Eye (tissue), 1 donor: ENCODE data around the gene BAIAP2.

Experiments used
- DNase-seq: peaks from one replicate; pipeline ENCODE4 v3.0.0-alpha.2; 2015

Gene BAIAP2

DNA sequence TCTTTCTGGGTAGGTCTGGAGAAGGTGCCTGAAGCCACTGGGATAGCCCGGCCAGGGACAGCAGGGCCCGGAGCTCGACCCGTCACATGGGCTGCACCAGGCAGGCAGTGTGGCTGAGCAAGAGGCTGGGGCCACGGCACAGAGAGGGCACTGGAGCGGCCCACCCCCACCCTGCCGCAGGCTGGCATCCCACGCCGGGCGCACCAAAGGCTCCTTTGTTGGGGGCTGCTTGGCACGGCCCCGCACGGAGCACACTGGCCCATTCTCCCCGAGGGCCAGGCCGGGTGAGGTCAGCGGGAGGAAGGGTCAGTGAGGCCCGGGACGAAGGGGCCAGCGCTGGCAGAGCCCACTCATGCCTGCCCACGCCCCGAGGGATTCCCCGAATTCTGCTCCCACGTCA is 93.8 kb downstream of the BAIAP2 start:
- DNase-seq = no peak

GRCh38 chr17:81129289-81129688 is 94.3 kb downstream of the BAIAP2 start:
- DNase-seq = no peak

- no peak for DNase-seq
These were observed 94.9 kb downstream of the BAIAP2 start for GRCh38 chr17:81129711-81130367.

- DNase-seq = no peak
These were observed 95.7 kb downstream of the BAIAP2 start for GRCh38 chr17:81130385-81131361.

DNA sequence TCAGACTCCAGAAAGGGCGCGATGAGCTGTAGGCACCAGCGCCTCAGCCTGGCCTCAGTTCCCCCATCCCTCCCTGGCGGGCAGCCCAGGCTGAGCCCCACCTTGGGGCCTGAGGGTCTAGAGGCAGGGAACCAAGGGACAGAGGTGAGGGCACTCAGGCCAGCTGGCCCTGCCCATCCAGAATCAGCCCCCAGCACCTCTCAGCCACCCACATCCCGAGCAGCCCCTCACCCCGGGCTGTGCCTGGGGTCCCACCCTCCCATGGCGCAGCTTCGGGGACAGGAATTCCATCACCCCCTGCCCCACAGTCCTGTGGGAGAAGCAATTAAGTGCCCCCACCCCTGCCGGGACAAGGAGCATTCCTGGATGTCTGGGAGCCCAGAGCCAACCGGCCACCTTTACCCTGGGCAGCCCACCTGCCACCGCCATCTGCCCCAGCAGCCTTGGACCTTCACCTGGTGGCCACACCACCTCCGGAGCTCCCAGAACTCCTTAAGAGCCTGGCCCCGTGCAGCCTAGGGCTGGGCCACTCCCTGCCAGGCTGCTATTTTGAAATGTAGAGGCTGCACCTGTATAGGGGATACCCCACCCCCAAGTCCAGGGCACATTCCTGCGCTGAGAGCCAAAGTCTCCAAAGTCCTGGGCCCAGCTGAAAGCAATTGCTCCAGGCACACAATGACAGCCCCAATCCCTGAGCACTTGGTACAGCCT is 96.7 kb downstream of the BAIAP2 start:
- no peak for DNase-seq

DNA sequence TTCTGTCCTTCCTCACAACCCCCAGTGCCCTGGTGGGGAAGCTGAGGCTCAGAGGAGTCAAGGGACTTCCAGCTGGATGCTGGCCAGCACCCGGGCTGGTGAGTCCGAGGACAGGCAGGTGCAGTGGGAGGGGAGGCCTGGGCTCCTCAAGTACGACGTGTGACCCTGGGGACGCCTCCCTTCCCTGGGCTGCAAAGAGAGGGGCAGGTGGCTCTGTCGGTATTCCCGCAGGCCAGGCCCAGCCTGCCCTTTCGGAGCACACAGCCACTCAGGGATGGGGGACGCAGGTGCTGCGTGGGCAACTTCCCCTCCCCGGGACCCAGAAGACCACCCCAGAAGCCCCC is 97.2 kb downstream of the BAIAP2 start:
- DNase-seq = no peak

DNA sequence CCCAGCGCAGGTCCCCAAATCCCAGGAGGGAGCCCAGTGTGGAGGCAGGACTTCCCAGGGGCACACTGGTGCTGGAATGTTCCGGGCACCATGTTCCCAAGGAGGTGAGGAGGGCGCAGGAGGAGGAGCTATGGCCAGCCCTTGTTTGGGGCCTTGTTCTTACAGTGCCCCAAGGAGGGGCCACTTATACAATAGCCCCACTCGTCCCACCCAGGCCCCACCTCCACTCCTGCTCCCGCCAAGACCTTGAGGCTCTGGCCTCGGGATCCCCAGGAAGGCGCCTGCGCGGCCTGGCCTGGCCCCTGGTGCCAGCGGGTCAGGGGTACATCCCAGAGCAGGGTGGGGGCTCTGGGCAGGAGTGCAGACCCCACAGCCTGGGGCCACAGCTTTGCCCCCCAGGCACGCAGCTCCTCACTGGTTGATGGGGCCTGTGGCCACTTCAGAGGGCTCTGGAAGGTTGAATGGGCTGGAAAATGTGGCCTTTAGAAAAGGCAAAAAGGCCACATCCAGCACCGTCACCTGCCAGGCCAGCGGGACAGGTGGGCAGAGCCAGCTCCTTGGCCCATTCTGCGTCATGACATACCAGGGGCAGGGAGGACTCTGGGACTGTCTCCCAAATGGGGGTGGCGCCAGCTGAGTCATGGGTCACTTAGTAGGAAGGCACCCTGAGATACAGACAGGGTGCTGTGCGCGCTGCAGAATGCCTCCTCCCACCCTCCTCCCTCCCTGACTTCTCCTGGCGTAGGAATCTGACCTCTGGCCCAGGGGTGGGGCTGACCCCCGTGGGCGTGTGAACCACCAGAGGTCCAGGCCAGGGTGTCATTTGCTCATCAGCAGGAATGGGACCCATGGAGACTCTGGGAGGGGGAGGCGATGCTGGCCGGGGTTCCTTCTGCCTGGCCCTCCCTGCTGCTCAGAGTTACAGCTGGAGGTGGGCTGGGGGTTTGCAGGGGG is 98.1 kb downstream of the BAIAP2 start:
- no peak for DNase-seq

DNA sequence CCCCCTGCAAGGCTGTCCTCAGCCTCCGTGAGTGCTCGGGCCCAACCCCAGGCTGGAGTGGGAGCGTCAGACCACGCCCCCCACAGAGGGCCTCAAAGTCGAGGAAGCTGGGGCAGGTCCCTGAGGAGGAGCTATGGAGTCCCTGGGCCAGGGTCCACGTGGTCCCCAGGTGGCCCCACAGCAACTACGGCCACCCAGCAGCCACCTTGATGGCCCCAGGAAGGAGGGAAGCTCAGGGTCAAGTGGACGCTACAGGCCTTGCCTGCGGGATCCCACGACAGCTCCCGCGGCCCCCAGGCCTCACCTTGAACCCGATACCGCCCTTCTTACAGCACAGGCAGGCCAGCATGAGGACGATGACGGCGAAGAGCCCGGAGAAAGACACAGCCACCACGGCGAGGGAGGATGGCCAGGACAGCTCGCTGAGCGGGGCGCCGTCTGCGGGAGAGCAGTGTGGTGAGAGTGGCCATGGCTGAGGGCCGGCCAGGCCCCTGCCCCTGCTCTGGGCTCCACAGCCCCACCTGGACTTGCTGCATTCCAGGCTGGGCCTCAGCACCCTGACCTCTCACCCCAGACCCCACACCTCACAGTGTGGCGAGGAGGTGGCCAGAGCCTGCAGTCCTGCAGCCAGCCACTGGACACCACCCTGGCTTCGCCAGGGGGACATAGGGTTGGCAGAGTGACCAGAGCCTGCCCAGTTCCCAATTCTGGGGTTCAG is 99.3 kb downstream of the BAIAP2 start:
- no peak for DNase-seq

GRCh38 chr17:81135505-81136278 is 100.7 kb downstream of the BAIAP2 start:
- DNase-seq = no peak

DNA sequence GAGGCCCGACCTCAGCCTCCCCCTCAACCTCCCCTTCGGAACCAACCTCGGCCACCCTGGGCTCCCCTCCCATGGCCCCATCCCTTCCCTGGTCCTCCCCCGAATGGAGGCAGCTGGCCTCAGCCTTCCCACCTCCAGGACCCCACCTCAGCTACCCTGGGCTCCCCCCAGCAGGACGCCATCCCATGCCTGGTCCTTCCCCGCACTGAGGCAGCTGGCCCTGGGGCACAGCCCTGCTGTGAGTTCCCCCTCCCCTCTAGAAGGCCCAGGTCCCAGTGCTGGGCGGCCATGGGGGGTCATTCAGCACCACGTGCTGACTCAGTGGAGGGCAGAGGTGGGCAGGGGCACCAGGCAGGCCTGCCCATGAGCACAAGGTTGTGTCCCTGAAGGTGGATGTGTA is 101.4 kb downstream of the BAIAP2 start:
- DNase-seq = no peak

DNA sequence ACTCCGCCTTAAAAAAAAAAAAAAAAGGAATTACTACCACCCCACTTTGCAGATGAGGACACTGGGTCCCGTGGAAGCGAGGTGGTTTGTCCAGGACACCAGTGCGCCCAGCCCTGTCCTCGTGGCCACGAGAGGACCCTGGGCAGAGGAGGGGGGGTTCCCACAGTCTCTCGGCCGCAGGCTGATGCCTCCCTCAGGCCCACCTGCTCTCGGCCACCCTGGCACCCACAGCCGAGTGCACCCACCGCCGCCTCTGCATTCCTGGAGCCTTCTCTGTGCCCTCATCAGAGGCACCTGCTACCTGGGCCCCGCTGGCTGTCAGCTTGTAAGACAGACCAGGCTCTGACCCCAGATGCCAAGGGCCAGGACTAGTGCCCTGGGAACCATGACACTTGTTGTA is 102.3 kb downstream of the BAIAP2 start:
- DNase-seq = no peak

- no peak for DNase-seq
These were observed 103.1 kb downstream of the BAIAP2 start for GRCh38 chr17:81138083-81138482.

DNA sequence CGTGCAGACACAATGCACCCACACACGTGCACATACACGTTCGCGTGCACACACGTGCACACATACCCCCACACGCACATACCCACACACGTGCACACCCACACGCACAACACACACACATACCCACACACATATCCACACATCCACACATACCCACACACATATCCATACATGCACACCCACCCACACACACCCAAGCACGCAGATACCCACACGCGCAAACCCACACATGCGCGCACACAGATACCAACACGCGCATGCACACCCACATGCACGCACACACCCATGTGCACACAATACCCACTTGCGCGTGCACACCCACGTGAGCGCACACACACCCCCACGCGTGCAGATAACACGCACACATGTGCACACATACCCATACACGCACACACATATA is 103.5 kb downstream of the BAIAP2 start:
- no peak for DNase-seq

- no peak for DNase-seq
These were observed 104.5 kb downstream of the BAIAP2 start for GRCh38 chr17:81139428-81139827.

- no peak for DNase-seq
These were observed 105.1 kb downstream of the BAIAP2 start for GRCh38 chr17:81140018-81140417.

GRCh38 chr17:81140695-81141094 is 105.7 kb downstream of the BAIAP2 start:
- DNase-seq = no peak

GRCh38 chr17:81142301-81143199 is 107.6 kb downstream of the BAIAP2 start:
- DNase-seq = peak; percentile 91

- DNase-seq = no peak
These were observed 108.2 kb downstream of the BAIAP2 start for GRCh38 chr17:81143200-81143527.

DNA sequence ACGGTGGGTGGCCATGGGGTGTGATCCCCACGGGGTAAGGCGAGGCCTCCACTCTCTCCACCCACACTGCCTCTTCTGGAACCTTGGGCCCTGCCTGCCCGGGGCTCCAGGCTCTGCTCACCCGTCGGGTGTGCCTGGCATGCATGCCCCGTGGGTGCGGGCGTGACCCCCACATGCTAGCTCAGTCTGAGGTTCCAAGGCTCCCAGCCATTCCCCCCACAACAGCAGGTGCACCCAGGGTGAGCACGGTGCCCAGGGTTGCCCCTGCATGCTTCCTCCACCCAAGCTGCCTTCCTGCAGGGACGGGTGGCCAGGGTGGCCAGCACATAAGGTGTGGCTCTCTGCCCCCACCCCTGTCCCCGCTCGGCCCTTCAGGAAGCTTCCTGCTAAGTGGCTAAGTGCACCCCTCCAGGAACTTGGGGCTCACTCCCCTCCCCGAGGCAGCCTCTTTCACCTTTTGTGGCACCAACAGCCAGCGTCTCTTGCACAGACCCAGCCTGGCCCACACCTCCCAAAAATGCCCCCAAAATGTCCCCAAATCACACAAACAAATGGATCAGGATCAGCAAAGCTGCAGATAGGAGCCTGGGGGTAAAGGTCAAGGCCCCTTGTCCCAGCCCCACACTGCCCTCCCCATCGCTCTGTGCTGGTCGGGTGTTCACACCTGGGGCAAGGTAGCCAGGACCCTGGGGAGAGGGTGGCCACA is 108.9 kb downstream of the BAIAP2 start:
- DNase-seq = no peak
